PC-9 (cell line): Measurements from ENCODE around the gene TAMM41.
"Not testable (repeated sequence)": the region's sequence is repeated elsewhere in the genome, so short reads cannot be mapped to it uniquely, and the experiment has no call there.

Experiments used
- CTCF ChIP-seq: fragments of 200-600 bp; sonication (generic); conservative IDR thresholded peaks from 2 replicates; pipeline ENCODE4 v1.6.1; 2017; ENCODE audit warnings: mixed run types, antibody characterized with exemption, mild to moderate bottlenecking, moderate library complexity
- EZH2 ChIP-seq: fragments of 200-600 bp; sonication (generic); IDR thresholded peaks from 2 replicates; pipeline ENCODE4 v1.8.0; 2017; ENCODE audit warnings: antibody characterized with exemption, low read depth

- TF ChIP-seq CTCF, EZH2: not testable (repeated sequence)
Measured at GRCh38 chr3:11771931-11772330, 74.8 kb downstream of the TAMM41 start.
